ENCODE data around the gene SNIP1. TPM values are rescaled to one million over a fixed set of nuclear protein-coding genes. Genes with fewer than 3 reads are reported as not detected.
"Not testable (repeated sequence)": the region's sequence is repeated elsewhere in the genome, so short reads cannot be mapped to it uniquely, and the experiment has no call there.

The SNIP1 gene
- total RNA-seq, 3 donors from 2014 or later (not counting 1 experiment from before 2014, with no cell fraction given) = 67.2 to 74.8 (median 68.1) TPM

GRCh38 chr1:37560401-37561132, 6.5 kb upstream of the SNIP1 start:
- H3K4me3 Mint-ChIP-seq = no peak overlapping the region
- Histone ChIP-seq H3K4me3 (ENCODE audit: low read length) (no peak overlapping the region), H3K27ac (ENCODE audit: low read length) (no peak overlapping the region), H3K27me3 (ENCODE audit: control insufficient read depth, insufficient read depth, low read length) (no peaks in the 10 kb centered on the region), H3K9me3 (ENCODE audit: control insufficient read depth, insufficient read depth, low read length) (no peaks in the 10 kb centered on the region), H3K4me1 (ENCODE audit: control insufficient read depth, insufficient read depth, low read length) (no peaks in the 10 kb centered on the region), H3K36me3 (ENCODE audit: control insufficient read depth, insufficient read depth, low read length) (peaks cover 10% of the 10 kb centered on the region)
- peaks cover 5% of the 10 kb centered on the region for H3K36me3 Mint-ChIP-seq
- no peak overlapping the region for H3K27ac Mint-ChIP-seq
- TF ChIP-seq CTCF (IDR thresholded peaks at IDR 0.05) = no peak
- 84% methylated on average over 9 of the region's 10 CpGs for WGBS (ENCODE audit: insufficient coverage)
- no peaks in the 10 kb centered on the region for H3K4me1 Mint-ChIP-seq
- DNase-seq (no peak), ATAC-seq (no peak)
- intact Hi-C loops (cut with micrococcal nuclease) = no loop called here
- no peaks in the 10 kb centered on the region for H3K9me3 Mint-ChIP-seq
- H3K27me3 Mint-ChIP-seq (ENCODE audit: low read depth in 2 of 2) = peaks cover 0 to 2% of the 10 kb centered on the region in 2 donors

GRCh38 chr1:37559957-37560379, 5.9 kb upstream of the SNIP1 start:
- H3K9me3 Mint-ChIP-seq; DNase-seq; H3K27me3 Mint-ChIP-seq (ENCODE audit: low read depth in 2 of 2); H3K4me1 ChIP-seq (ENCODE audit: control insufficient read depth, insufficient read depth, low read length); H3K27me3 ChIP-seq (ENCODE audit: control insufficient read depth, insufficient read depth, low read length); H3K36me3 Mint-ChIP-seq; ATAC-seq; H3K36me3 ChIP-seq (ENCODE audit: control insufficient read depth, insufficient read depth, low read length); H3K4me3 ChIP-seq (ENCODE audit: low read length); H3K27ac Mint-ChIP-seq; H3K4me3 Mint-ChIP-seq; H3K27ac ChIP-seq (ENCODE audit: low read length); H3K4me1 Mint-ChIP-seq; intact Hi-C loops (cut with micrococcal nuclease); H3K9me3 ChIP-seq (ENCODE audit: control insufficient read depth, insufficient read depth, low read length): not testable (repeated sequence)
- WGBS (ENCODE audit: insufficient coverage) = 78% methylated on average over 12 of the region's 12 CpGs

- Histone ChIP-seq H3K27me3 (ENCODE audit: control insufficient read depth, insufficient read depth, low read length) (no peaks in the 10 kb centered on the region), H3K4me1 (ENCODE audit: control insufficient read depth, insufficient read depth, low read length) (peaks cover 5% of the 10 kb centered on the region), H3K4me3 (ENCODE audit: low read length) (no peak overlapping the region), H3K36me3 (ENCODE audit: control insufficient read depth, insufficient read depth, low read length) (no peaks in the 10 kb centered on the region), H3K27ac (ENCODE audit: low read length) (no peak overlapping the region), H3K9me3 (ENCODE audit: control insufficient read depth, insufficient read depth, low read length) (no peaks in the 10 kb centered on the region)
- Mint-ChIP-seq H3K4me1 (peaks cover 4% of the 10 kb centered on the region in 2 donors), H3K4me3 (no peak overlapping the region), H3K36me3 (no peaks in the 10 kb centered on the region), H3K27me3 (ENCODE audit: low read depth in 2 of 2) (peaks cover 0 to 2% of the 10 kb centered on the region in 2 donors), H3K9me3 (no peaks in the 10 kb centered on the region), H3K27ac (no peak overlapping the region)
- no peak for TF ChIP-seq CTCF (IDR thresholded peaks at IDR 0.05)
- WGBS (ENCODE audit: insufficient coverage) = 85% methylated on average over 6 of the region's 7 CpGs
- ATAC-seq (no peak), DNase-seq (no peak)
- intact Hi-C loops (cut with micrococcal nuclease) = no loop called here
These were observed 5.0 kb upstream of the SNIP1 start for GRCh38 chr1:37559080-37559479.

- TF ChIP-seq CTCF (IDR thresholded peaks at IDR 0.05) = no peak
- Mint-ChIP-seq H3K27me3 (ENCODE audit: low read depth in 2 of 2) (peaks cover 0 to 2% of the 10 kb centered on the region in 2 donors), H3K4me3 (no peak overlapping the region), H3K4me1 (peaks cover 8 to 10% of the 10 kb centered on the region in 2 donors), H3K36me3 (no peaks in the 10 kb centered on the region), H3K27ac (no peak overlapping the region), H3K9me3 (no peaks in the 10 kb centered on the region)
- Histone ChIP-seq H3K9me3 (ENCODE audit: control insufficient read depth, insufficient read depth, low read length) (no peaks in the 10 kb centered on the region), H3K27me3 (ENCODE audit: control insufficient read depth, insufficient read depth, low read length) (no peaks in the 10 kb centered on the region), H3K36me3 (ENCODE audit: control insufficient read depth, insufficient read depth, low read length) (no peaks in the 10 kb centered on the region), H3K4me3 (ENCODE audit: low read length) (no peak overlapping the region), H3K4me1 (ENCODE audit: control insufficient read depth, insufficient read depth, low read length) (peaks cover 8% of the 10 kb centered on the region), H3K27ac (ENCODE audit: low read length) (no peak overlapping the region)
- intact Hi-C loops (cut with micrococcal nuclease) = no loop called here
- WGBS (ENCODE audit: insufficient coverage) = 93% methylated on average over 1 of the region's 1 CpG
- ATAC-seq (no peak), DNase-seq (no peak)
These were observed 4.3 kb upstream of the SNIP1 start for GRCh38 chr1:37558411-37558810.

Measured in natural killer cell (primary cell).